GM12878 (cell line): ENCODE measurements around the gene ANKRD44.

Experiments
- EZH2 ChIP-seq: IDR thresholded peaks from 2 replicates; pipeline ENCODE4 v1.6.1; 2012; ENCODE audit warnings: low read depth, mild to moderate bottlenecking, control low read depth, inconsistent platforms, low read length, borderline replicate concordance; ENCODE audit not compliant: control insufficient read depth
- JUND ChIP-seq: IDR thresholded peaks from 2 replicates; pipeline ENCODE4 v1.6.1; 2012; ENCODE audit warnings: low read depth, mild to moderate bottlenecking, low read length, improper control_type of control experiment, moderate library complexity
- POLR2A ChIP-seq: IDR thresholded peaks from 2 replicates; pipeline ENCODE4 v1.6.1; 2011; ENCODE audit warnings: low read depth, mild to moderate bottlenecking, low read length
- POLR2AphosphoS5 ChIP-seq: IDR thresholded peaks from 2 replicates; pipeline ENCODE4 v1.6.1; 2011; ENCODE audit warnings: mild to moderate bottlenecking, low read length, inconsistent platforms
- RAD21 ChIP-seq: IDR thresholded peaks from 2 replicates; pipeline ENCODE4 v1.6.1; 2011; ENCODE audit warnings: mild to moderate bottlenecking, low read depth, low read length, moderate library complexity; ENCODE audit not compliant: insufficient read depth
- SP1 ChIP-seq: IDR thresholded peaks from one replicate; pipeline ENCODE4 v1.6.1; 2011; ENCODE audit warnings: low read depth, low read length
- TCF12 ChIP-seq: IDR thresholded peaks from 2 replicates; pipeline ENCODE4 v1.6.1; 2011; ENCODE audit warnings: low read depth, mild to moderate bottlenecking, low read length
- ZNF217 ChIP-seq: fragments of 450-650 bp; IDR thresholded peaks from 2 replicates; pipeline ENCODE4 v1.6.1; 2017; ENCODE audit warnings: antibody characterized with exemption, mild to moderate bottlenecking
- ZNF274 ChIP-seq: IDR thresholded peaks from one replicate; pipeline ENCODE4 v1.8.0; 2011; ENCODE audit not compliant: insufficient read length, insufficient read depth
- TF ChIP-seq, protein P1 (sequence below), 3 experiments: IDR thresholded peaks in 2 of 3; conservative IDR thresholded peaks in 1 of 3; 2 replicates each; pipeline ENCODE4 v1.5.1; 2011; ENCODE audit warnings: low read depth in 3 of 3, low read length in 3 of 3, mild to moderate bottlenecking in 3 of 3, control low read depth in 2 of 3, moderate library complexity in 2 of 3, inconsistent platforms in 1 of 3, mixed read lengths in 1 of 3; ENCODE audit not compliant: control insufficient read depth in 2 of 3, insufficient read depth in 1 of 3; ENCODE audit errors: extremely low read depth in 1 of 3

DNA sequence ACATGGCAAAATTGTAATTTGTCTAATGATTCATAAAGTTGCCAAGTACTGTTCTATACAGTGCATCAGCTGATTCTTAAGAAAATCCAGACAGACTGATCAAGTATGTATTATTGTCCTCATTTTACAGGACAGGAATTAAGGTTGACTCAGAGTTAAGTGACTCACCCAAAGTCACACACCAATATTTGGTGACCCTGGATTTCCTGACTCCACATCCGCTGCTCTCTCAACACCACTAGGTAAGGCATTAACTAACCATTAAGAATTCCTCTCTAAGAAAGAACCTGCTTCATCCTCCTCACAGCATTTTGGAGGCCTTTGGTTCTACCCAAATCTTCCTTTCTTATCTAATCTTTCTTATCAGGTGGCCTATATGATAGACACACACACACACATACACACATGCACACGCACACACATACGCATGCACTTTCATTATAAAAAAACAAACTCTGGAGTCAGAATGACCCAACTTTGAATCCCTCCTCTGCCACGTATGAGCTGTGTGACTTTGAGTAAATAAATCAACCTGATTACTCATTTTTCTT, 150.8 kb downstream of the ANKRD44 start:
- TF ChIP-seq ZNF217 (no peak), RAD21 (no peak), ZNF274 (no peak), POLR2A (no peak), EZH2 (no peak), SP1 (no peak), POLR2AphosphoS5 (no peak), JUND (no peak), TCF12 (no peak)
- TF ChIP-seq, protein P1, sequence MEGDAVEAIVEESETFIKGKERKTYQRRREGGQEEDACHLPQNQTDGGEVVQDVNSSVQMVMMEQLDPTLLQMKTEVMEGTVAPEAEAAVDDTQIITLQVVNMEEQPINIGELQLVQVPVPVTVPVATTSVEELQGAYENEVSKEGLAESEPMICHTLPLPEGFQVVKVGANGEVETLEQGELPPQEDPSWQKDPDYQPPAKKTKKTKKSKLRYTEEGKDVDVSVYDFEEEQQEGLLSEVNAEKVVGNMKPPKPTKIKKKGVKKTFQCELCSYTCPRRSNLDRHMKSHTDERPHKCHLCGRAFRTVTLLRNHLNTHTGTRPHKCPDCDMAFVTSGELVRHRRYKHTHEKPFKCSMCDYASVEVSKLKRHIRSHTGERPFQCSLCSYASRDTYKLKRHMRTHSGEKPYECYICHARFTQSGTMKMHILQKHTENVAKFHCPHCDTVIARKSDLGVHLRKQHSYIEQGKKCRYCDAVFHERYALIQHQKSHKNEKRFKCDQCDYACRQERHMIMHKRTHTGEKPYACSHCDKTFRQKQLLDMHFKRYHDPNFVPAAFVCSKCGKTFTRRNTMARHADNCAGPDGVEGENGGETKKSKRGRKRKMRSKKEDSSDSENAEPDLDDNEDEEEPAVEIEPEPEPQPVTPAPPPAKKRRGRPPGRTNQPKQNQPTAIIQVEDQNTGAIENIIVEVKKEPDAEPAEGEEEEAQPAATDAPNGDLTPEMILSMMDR (IDR thresholded peaks at IDR 0.05 in 2 of 3, conservative IDR thresholded peaks at IDR 0.05 in 1 of 3; ENCODE audit: control insufficient read depth in 2 of 3, extremely low read depth in 1 of 3, insufficient read depth in 1 of 3, low read depth in 3 of 3, low read length in 3 of 3), result no peak
